Stimulated activated CD8-positive, alpha-beta memory T cell treated with anti-CD3 and anti-CD28 coated beads, Interleukin-7, amount 100 ng/mL, for 24 hours (primary cell): ENCODE data around the gene HK2.
A peak's percentile ranks its signal among the peaks of the same experiment; 100 is the strongest.
"Not testable (repeated sequence)": the region's sequence is repeated elsewhere in the genome, so short reads cannot be mapped to it uniquely, and the experiment has no call there.

Source experiments
- DNase-seq: peaks from one replicate; pipeline ENCODE4 v3.0.0-alpha.2; 2020; ENCODE audit warnings: low read depth

Gene HK2

DNA sequence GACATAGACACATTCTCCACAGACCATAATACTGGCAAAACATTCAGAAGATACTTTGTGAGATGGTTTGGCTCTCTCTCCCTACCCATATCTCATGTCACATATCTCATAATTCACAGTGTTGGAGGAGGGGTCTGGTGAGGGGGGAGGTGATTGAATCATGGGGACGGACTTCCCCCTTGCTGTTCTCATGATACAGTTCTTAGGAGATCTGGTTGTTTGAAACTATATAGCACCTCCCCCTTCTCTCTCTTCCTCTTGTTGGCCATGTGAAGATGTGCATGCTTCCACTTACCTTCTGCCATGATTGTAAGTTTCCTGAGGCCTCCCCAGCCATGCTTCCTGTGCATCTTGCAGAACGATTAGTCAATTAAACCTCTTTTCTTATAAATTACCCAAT, 61.1 kb downstream of the HK2 start:
- DNase-seq: no peak

GRCh38 chr2:74896232-74896631, 62.3 kb downstream of the HK2 start:
- no peak for DNase-seq

DNA sequence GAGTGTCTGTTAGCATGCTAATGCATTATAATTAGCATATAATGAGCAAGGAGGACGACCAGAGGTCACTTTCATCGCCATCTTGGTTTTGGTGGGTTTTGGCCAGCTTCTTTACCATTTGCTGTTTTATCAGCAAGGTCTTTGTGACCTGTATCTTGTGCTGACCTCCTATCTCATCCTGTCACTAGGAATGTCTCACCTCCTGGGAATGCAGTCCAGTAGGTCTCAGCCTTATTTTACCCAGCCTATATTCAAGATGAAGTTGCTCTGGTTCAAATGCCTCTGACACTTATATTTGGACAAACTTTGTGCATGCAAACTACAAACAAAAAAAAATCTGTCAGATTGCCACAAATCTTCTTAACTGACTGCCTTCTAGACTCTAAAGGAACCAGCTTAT, 66.3 kb downstream of the HK2 start:
- not testable (repeated sequence) for DNase-seq

GRCh38 chr2:74902281-74902860, 68.4 kb downstream of the HK2 start:
- no peak for DNase-seq

DNA sequence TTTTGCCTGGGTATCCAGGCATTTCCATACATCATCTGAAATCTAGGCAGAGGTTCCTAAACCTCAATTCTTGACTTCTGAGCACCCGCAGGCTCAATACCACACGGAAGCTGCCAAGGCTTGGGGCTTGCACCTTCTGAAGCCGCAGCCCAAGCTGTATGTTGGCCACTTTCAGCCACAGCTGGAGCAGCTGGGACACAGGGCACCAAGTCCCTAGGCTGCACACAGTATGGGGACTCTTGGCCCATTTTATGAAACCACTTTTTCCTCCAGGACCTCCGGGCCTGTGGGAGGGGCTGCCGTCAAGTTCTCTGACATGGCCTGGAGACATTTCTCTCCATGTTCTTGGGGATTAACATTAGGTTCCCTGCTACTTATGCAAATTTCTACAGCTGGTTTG, 72.5 kb downstream of the HK2 start:
- DNase-seq: no peak

GRCh38 chr2:74907560-74907959, 73.6 kb downstream of the HK2 start:
- DNase-seq: not testable (repeated sequence)

- no peak for DNase-seq
Measured at GRCh38 chr2:74908748-74909444, 75.0 kb downstream of the HK2 start.

DNA sequence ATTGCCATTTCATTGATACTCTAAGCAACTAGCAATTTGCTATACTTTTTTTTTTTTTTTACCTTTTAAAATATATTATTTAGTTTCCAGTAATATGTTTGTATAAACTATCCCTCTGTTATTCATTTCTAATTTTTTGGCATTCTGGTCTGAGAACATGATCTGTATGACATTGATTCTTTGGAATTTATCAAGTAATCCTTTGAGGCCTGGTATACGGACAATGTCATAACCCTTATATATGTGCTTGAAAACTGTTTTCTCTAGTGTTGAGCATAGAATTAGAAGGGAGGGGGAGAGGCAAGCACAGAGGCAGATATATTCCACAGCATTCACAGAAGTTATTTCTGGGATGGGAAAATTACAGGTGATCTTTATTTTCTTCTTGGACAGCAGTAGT, 76.3 kb downstream of the HK2 start:
- no peak for DNase-seq

GRCh38 chr2:74911061-74911460, 77.1 kb downstream of the HK2 start:
- DNase-seq: no peak

DNA sequence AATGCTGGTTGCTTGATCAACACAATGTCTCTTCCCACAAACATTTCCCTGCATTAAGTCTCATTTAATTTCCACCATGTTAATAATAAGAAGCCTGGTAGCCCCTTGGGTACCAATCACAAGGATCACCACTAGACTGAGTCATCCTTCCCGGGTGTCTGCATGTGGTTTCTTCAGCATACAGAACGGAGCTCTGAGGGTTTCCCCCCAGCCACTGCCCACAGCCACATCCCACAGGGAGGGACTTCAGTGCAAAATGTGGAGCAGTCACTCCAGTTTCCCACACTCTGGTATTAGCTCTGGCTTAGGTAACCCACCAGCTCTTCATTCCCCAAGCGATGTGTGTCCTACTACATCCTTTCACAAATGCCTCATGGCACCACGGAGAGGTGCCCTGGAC, 81.8 kb downstream of the HK2 start:
- DNase-seq: no peak

GRCh38 chr2:74916394-74916793, 82.5 kb downstream of the HK2 start:
- DNase-seq: no peak

DNA sequence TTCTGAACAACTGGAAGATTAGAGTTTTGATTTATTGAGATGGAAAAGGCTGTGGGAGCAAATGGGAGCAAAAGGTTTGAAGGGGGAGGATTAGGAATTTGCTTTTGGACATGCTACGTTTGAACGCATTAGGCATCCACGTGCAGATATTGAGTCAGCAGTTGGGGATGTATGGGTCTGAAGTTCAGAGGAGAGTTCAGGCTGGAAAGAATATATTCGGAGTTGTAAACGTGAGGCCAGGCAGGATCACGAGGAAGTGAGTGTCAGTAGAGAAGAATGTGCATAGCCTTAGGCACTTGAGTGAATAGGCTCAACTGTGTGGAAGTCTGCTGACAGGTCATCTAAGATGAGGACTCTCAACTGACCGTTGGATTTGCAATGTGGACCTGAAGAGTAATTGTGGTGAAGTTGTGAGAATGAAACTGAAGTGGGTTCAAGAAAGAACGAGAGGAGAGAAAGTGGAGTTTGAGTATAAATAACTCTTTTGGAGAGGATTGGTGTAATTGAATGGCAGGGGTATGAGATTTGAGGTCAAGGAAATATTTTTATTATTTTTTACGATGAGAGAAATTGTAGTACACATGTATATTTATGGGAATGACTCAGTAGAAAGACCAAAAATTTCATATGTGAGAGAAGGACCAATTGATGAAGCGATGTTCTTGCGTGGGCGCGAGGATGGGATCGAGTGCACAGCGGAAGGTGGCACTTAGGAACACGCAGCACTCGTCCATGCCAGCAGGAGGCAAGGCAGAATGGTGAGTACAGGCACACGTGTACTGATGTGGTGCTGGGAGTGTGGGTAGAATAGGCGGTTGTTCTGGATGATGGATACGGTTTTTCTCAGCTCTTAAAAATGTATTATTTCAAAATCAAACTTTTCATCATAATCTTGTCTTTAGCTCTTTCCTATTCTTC, 84.0 kb downstream of the HK2 start:
- no peak for DNase-seq

GRCh38 chr2:74919827-74920226, 85.9 kb downstream of the HK2 start:
- DNase-seq: peak; percentile 49

DNA sequence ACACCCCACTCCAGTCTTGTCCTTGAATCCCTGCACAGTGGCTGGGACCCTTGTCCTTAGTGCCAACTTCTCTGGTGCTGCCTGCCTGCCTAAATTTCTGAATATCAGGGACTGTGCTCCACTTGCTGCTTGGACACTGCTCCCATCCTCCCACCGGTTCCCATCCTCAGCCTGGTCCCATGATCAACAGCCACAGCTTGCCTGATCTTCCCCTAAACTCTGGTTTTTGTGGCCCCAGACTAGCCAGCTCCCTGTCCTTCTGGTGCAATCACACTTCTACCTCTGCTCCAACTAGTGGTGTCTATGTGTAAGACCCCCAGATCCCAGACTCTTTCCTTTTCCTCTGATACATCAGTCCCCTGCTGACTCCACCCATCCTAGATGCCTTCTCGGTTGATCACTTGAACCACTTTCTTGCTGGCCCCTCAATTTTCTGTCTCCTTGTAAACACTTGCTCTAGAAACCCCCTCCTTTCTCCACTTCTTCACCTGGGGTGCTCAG, 87.4 kb downstream of the HK2 start:
- DNase-seq: no peak

- DNase-seq: no peak
Measured at GRCh38 chr2:74922592-74923227, 88.8 kb downstream of the HK2 start.

GRCh38 chr2:74924463-74925265, 90.7 kb downstream of the HK2 start:
- no peak for DNase-seq

- DNase-seq: no peak
Measured at GRCh38 chr2:74925361-74925786, 91.4 kb downstream of the HK2 start.

DNA sequence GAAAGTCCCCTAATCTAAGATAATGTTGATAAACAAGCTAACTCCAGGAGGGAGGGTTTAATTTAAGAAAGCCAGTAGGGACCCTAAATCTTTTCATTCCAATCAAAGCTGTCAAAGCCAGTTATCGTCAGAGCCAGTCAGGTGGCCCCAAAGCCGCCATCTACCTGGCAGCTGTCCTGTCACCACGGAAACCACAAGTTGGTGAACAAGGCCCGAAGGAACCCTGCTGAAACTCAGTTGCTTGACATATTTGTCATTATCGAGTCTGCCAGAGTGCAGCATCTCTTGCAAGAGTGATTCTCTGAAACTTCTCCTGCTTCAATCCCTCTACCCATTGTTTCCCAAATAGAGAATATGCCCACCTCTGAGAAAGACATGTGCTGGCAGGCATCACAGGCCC, 93.7 kb downstream of the HK2 start:
- no peak for DNase-seq

DNA sequence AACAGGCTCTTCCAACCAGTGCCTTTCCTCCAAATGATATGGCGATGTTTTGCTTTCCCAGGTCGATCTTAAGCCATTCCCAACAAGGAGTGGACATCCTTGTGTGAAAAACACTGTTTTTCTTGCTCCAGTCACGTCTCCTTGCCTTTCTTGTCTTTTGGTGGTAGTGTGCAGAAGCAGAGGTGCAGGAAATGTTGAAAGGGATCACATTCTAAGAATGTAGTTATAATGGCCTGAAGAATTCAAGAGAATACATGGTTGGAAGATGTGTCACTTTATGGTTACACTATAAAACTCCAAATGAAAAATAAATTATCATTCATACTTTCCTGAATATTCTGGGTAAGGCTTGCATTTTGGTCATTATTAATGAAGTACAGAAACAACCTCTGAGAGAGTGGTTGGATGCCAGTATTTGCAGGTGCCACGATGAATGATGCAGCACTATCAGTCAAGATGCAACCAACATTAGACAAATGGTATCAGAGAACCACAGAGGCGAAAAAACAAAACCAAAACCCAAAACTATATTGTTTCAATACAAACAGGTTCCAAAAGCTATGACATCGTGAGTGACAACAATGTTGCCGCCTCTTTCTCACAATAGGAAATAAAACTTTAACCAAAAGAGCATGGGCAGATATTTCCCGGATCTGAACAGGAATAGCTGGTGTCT, 97.0 kb downstream of the HK2 start:
- no peak for DNase-seq

- no peak for DNase-seq
Measured at GRCh38 chr2:74931940-74932339, 98.0 kb downstream of the HK2 start.

DNA sequence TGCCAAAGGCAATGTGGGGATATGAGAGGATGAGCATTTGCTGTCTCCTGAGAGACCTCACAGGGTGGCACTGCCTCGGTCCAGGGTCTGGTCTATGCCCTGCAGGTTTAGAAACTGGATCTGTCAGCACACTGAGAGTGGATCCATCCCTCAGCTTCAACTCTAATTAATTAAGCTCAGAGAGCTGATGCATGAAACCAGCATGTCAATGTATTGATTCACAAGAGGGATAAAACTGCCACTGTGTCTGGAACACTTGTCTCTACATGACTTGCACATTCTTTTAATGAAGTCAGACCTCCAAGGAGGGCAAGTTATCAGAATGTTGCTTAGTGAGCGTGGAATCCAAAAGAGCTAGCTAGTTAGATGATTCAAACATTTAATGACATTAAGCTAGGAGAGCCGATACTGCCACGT, 102.1 kb downstream of the HK2 start:
- no peak for DNase-seq
